K562 (cell line): ENCODE data around the gene GTPBP2. TPM values are rescaled to one million over a fixed set of nuclear protein-coding genes. Genes with fewer than 3 reads are reported as not detected.

Experiments used
- ARID3A ChIP-seq: IDR thresholded peaks from 2 replicates; pipeline ENCODE4 v1.6.1; 2012; ENCODE audit warnings: low read depth, low read length, improper control_type of control experiment, borderline replicate concordance
- ATF7 ChIP-seq: fragments of 450-650 bp; IDR thresholded peaks from 2 replicates; pipeline ENCODE4 v1.7.1; 2014; ENCODE audit warnings: mild to moderate bottlenecking, moderate library complexity
- CBFA2T3 ChIP-seq: fragments of 450-650 bp; IDR thresholded peaks from 2 replicates; pipeline ENCODE4 v1.6.1; 2017
- CREB1 ChIP-seq, 2 experiments: sonication (generic) in 1 of 2; formaldehyde crosslinking in 1 of 2; IDR thresholded peaks; 2 replicates each; pipeline versions ENCODE4 v1.6.1 to v1.8.0; 2012 to 2022; ENCODE audit warnings: inconsistent platforms in 1 of 2, mild to moderate bottlenecking in 1 of 2, missing genetic modification reagents in 1 of 2, moderate library complexity in 1 of 2
- E2F1 ChIP-seq: sonication (generic); formaldehyde crosslinking; IDR thresholded peaks from 2 replicates; pipeline ENCODE4 v1.8.1; 2023; ENCODE audit warnings: mild to moderate bottlenecking, missing genetic modification reagents, moderate library complexity
- FOXK2 ChIP-seq, 2 experiments: fragments of 450-650 bp; IDR thresholded peaks in 1 of 2; conservative IDR thresholded peaks in 1 of 2; 2 replicates each; pipeline ENCODE4 v1.6.1; 2016; ENCODE audit warnings: low read depth in 2 of 2, mild to moderate bottlenecking in 1 of 2
- FOXP1 ChIP-seq: sonication (generic); formaldehyde crosslinking; IDR thresholded peaks from 2 replicates; pipeline ENCODE4 v1.8.0; 2022; ENCODE audit warnings: mild to moderate bottlenecking, missing genetic modification reagents
- GTF2A2 ChIP-seq: IDR thresholded peaks from 2 replicates; pipeline ENCODE4 v1.6.1; 2016; ENCODE audit warnings: mild to moderate bottlenecking, missing genetic modification characterization, missing compliant biosample characterization
- KAT2B ChIP-seq: IDR thresholded peaks from one replicate; pipeline ENCODE4 v1.6.1; 2012; ENCODE audit warnings: low read depth, mild to moderate bottlenecking, control low read depth, inconsistent platforms, low read length, moderate library complexity
- KDM2B ChIP-seq: fragments of 250-450 bp; sonication (Bioruptor Pico); IDR thresholded peaks from 2 replicates; pipeline ENCODE4 v1.8.0; 2021; ENCODE audit warnings: mild to moderate bottlenecking, moderate library complexity
- MAX ChIP-seq: sonication (generic); formaldehyde crosslinking; IDR thresholded peaks from 2 replicates; pipeline ENCODE4 v1.9.0; 2022; ENCODE audit warnings: mild to moderate bottlenecking, missing genetic modification reagents
- MITF ChIP-seq: IDR thresholded peaks from 2 replicates; pipeline ENCODE4 v1.6.1; 2014; ENCODE audit warnings: antibody characterized with exemption
- MTA2 ChIP-seq: fragments of 450-650 bp; IDR thresholded peaks from 2 replicates; pipeline ENCODE4 v1.6.1; 2016; ENCODE audit warnings: low read depth
- NFYB ChIP-seq: IDR thresholded peaks from 2 replicates; pipeline ENCODE4 v1.6.1; 2011; ENCODE audit warnings: mild to moderate bottlenecking, moderate library complexity; ENCODE audit not compliant: insufficient read length; ENCODE audit errors: extremely low read depth
- POLR3A ChIP-seq: IDR thresholded peaks from 2 replicates; pipeline ENCODE4 v1.6.1; 2011; ENCODE audit warnings: borderline replicate concordance, mild to moderate bottlenecking, moderate library complexity; ENCODE audit not compliant: insufficient read length, insufficient read depth; ENCODE audit errors: extremely low read depth
- RUNX1 ChIP-seq: sonication (generic); IDR thresholded peaks from 2 replicates; pipeline ENCODE4 v1.6.1; 2016; ENCODE audit warnings: antibody characterized with exemption, low read depth
- SRSF1 ChIP-seq: fragments of 200-400 bp; formaldehyde crosslinking; IDR thresholded peaks from 2 replicates; pipeline ENCODE4 v1.6.1; 2017; ENCODE audit warnings: mild to moderate bottlenecking, low read depth, low read length, moderate library complexity
- TCF15 ChIP-seq: fragments of 250-450 bp; sonication (Bioruptor Pico); IDR thresholded peaks from 2 replicates; pipeline ENCODE4 v1.8.0; 2022; ENCODE audit warnings: moderate library complexity, mild to moderate bottlenecking, inconsistent platforms
- ZNF174 ChIP-seq: fragments of 250-450 bp; sonication (Bioruptor Pico); IDR thresholded peaks from 2 replicates; pipeline ENCODE4 v1.4.0; 2020; ENCODE audit warnings: mild to moderate bottlenecking
- ZNF239 ChIP-seq: fragments of 250-450 bp; sonication (Bioruptor Pico); IDR thresholded peaks from 2 replicates; pipeline ENCODE4 v1.4.0; 2020; ENCODE audit warnings: mild to moderate bottlenecking
- polyA plus RNA-seq, 8 experiments: library from polyadenylated mRNA; depleted of rRNA in 4 of 8; stranded (reverse) in 5 of 8; unstranded in 3 of 8; fragments of >200 nt; fragmentation: Nextera tagmentation in 2 of 8; fragmentation: Illumina TruSeq in 1 of 8; extraction: Ambion mirVana in 2 of 8; extraction: Trizol in 1 of 8; gene quantifications; 2 replicates each; pipeline versions ENCODE4 v1.2.1 to v1.2.3, GENCODE V29; 2011 to 2014; ENCODE audit warnings: inconsistent platforms in 1 of 8, missing spikeins in 1 of 8
- total RNA-seq, 7 experiments: library from RNA; depleted of rRNA in 6 of 7; stranded (reverse); fragments of >200 nt in 6 of 7; fragmentation: Illumina TruSeq in 2 of 7; extraction: Trizol in 2 of 7; gene quantifications; 2 replicates each; pipeline versions ENCODE4 v1.2.1 to v1.2.3, GENCODE V29; 2011 to 2021; ENCODE audit warnings: low replicate concordance in 1 of 7

Gene GTPBP2
- total and polyA plus RNA-seq, 9 of the 15 experiments (the other 6 are each of a cell fraction or from before 2014, with no cell fraction given) = 48.4 to 196 (median 111) TPM

- TF ChIP-seq ARID3A (no peak), TCF15 (CRISPR knock-in tag) (no peak), RUNX1 (peak; percentile 44; the same call in 1 of the 2 replicates), ZNF174 (CRISPR knock-in tag) (no peak), ZNF239 (peak; percentile 24; the same call in 1 of the 2 replicates), SRSF1 (no peak), MTA2 (no peak), NFYB (no peak), CREB1 (IDR thresholded peaks at IDR 0.05) (peak; percentile 76), CREB1 (CRISPR knock-in tag; IDR thresholded peaks at IDR 0.05) (peak; percentile 17; the same call in 1 of the 2 replicates), CBFA2T3 (peak; percentile 64), POLR3A (no peak), FOXK2 (conservative IDR thresholded peaks at IDR 0.05 in 1 of 2, IDR thresholded peaks at IDR 0.05 in 1 of 2; ENCODE audit: low read depth in 2 of 2) (peak; percentile 31 to 41; a peak in 3 of 4 replicates), MAX (peak; percentile 56; the same call in 1 of the 2 replicates), E2F1 (peak; percentile 81), GTF2A2 (tag) (0 out of 2 replicates have a peak, but pooled peaks have one; percentile 1), FOXP1 (peak; percentile 72; the same call in 1 of the 2 replicates), ATF7 (peak; percentile 73), MITF (no peak), KAT2B (no peak), KDM2B (CRISPR knock-in tag) (no peak)
Measured at GRCh38 chr6:43635387-43636307, 6.6 kb upstream of the GTPBP2 start, which contains the start of gene MAD2L1BP (continued).
